Parathyroid adenoma (tissue), 2 donors: ENCODE measurements around the gene LAIR1.

Experiments
- H2AFZ ChIP-seq: fragments of 300-600 bp; sonication (generic); one replicate; pipeline ENCODE4 v1.7.0; 2017; ENCODE audit warnings: antibody characterized with exemption, mild to moderate bottlenecking
- H3K27ac ChIP-seq: fragments of 300-600 bp; sonication (generic); one replicate; pipeline ENCODE4 v1.7.0; 2017
- H3K27me3 ChIP-seq: fragments of 300-600 bp; sonication (generic); one replicate; pipeline ENCODE4 v1.7.0; 2017; ENCODE audit warnings: low read length; ENCODE audit not compliant: control insufficient read depth, insufficient read depth
- H3K36me3 ChIP-seq: fragments of 300-600 bp; sonication (generic); one replicate; pipeline ENCODE4 v1.7.0; 2017; ENCODE audit warnings: low read length; ENCODE audit not compliant: control insufficient read depth, insufficient read depth
- H3K4me1 ChIP-seq: fragments of 300-600 bp; sonication (generic); one replicate; pipeline ENCODE4 v1.7.0; 2017; ENCODE audit warnings: control low read depth
- H3K4me2 ChIP-seq: fragments of 300-600 bp; sonication (generic); one replicate; pipeline ENCODE4 v1.7.0; 2017; ENCODE audit warnings: low read length
- H3K4me3 ChIP-seq: fragments of 300-600 bp; sonication (generic); one replicate; pipeline ENCODE4 v1.7.0; 2017; ENCODE audit warnings: low read depth, low read length
- H3K79me2 ChIP-seq: fragments of 300-600 bp; sonication (generic); one replicate; pipeline ENCODE4 v1.7.0; 2017; ENCODE audit warnings: control low read depth
- H3K9ac ChIP-seq: fragments of 300-600 bp; sonication (generic); one replicate; pipeline ENCODE4 v1.7.0; 2017; ENCODE audit warnings: mild to moderate bottlenecking
- H3K9me3 ChIP-seq: fragments of 300-600 bp; sonication (generic); one replicate; pipeline ENCODE4 v1.7.0; 2017; ENCODE audit warnings: low read length; ENCODE audit not compliant: control insufficient read depth
- TF ChIP-seq, protein P1 (sequence below): fragments of 300-600 bp; sonication (generic); IDR thresholded peaks from one replicate; pipeline ENCODE4 v1.7.0; 2017; ENCODE audit warnings: antibody characterized with exemption, mild to moderate bottlenecking
- donor health status: primary hyperparathyroidism.

Gene LAIR1

DNA sequence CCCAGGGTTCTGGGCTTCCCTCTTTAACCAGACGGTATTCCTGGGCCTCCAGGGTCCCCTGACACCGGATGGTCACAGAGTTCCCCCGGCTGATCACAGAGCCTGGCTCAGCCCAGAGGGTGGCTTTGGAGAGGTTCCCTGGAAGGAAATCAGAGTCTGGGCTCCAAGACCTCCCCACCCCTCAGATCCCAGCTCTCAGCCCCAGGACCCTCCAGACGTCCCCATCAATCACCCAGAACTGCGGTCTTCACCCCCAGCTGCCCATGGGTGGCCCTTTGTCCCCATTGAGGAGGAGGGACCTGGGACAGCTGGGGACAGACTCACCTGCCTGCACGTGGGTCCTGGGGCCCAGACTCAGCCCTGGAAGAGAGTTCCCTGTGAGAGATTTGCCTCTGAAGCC, 52.7 kb downstream of the LAIR1 start:
- no peaks in the 10 kb centered on the region for H3K79me2 ChIP-seq
- H3K9me3 ChIP-seq, result no peaks in the 10 kb centered on the region
- peaks cover 2% of the 10 kb centered on the region for H3K27me3 ChIP-seq
- H3K4me3 ChIP-seq, result no peak overlapping the region
- H3K27ac ChIP-seq, result no peak overlapping the region
- no peaks in the 10 kb centered on the region for H3K4me1 ChIP-seq
- no peak overlapping the region for H2AFZ ChIP-seq
- H3K9ac ChIP-seq, result no peak overlapping the region
- no peaks in the 10 kb centered on the region for H3K36me3 ChIP-seq
- H3K4me2 ChIP-seq, result no peak overlapping the region
- TF ChIP-seq, protein P1, sequence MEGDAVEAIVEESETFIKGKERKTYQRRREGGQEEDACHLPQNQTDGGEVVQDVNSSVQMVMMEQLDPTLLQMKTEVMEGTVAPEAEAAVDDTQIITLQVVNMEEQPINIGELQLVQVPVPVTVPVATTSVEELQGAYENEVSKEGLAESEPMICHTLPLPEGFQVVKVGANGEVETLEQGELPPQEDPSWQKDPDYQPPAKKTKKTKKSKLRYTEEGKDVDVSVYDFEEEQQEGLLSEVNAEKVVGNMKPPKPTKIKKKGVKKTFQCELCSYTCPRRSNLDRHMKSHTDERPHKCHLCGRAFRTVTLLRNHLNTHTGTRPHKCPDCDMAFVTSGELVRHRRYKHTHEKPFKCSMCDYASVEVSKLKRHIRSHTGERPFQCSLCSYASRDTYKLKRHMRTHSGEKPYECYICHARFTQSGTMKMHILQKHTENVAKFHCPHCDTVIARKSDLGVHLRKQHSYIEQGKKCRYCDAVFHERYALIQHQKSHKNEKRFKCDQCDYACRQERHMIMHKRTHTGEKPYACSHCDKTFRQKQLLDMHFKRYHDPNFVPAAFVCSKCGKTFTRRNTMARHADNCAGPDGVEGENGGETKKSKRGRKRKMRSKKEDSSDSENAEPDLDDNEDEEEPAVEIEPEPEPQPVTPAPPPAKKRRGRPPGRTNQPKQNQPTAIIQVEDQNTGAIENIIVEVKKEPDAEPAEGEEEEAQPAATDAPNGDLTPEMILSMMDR, result no peak

DNA sequence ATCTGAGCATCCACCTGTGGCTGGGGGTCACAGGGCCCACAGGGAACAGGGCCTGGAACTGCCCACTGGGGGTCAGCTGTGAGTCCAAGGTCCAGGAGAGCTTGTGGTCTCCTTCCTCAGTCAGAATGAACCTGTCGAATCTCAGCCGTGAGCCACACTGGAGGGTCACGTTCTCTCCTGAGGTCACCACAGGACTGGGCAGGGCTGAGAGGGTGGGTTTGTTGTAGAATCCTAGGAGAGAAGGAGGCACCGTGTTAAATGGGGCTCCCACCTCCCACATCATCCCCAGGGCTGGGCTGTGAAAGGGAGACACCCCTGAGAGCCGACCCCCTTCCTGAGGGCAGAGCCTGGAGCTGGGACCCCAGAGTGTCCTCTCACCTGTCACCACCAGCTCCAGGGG, 53.2 kb downstream of the LAIR1 start:
- Histone ChIP-seq H3K4me1 (no peaks in the 10 kb centered on the region), H3K36me3 (no peaks in the 10 kb centered on the region), H3K4me2 (no peak overlapping the region), H3K9ac (no peak overlapping the region), H3K9me3 (no peaks in the 10 kb centered on the region), H3K4me3 (no peak overlapping the region), H3K27ac (no peak overlapping the region), H3K79me2 (no peaks in the 10 kb centered on the region), H3K27me3 (no peaks in the 10 kb centered on the region), H2AFZ (no peak overlapping the region)
- TF ChIP-seq, protein P1, result no peak

DNA sequence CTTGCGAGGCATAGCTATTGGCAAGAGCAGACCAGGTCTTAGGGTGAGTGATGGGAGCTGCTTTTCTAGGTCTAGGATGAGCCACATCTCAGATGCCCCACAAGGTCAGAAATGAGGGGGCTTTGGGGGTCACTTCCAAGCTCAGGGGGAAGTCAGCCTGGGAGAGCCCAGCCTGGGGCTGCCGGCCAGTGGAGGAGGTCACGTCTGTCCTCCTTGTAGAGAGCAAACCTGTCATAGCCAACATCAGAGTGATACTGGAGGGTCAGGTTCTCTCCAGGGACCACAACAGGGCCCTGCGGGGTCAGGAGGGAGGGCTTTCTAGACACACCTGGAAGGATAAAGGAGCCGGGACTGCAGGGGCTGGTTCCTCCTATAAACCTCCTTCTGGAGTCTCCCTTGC, 54.2 kb downstream of the LAIR1 start:
- Histone ChIP-seq H3K4me3 (no peak overlapping the region), H3K9me3 (no peaks in the 10 kb centered on the region), H3K27me3 (no peaks in the 10 kb centered on the region), H3K27ac (no peak overlapping the region), H3K36me3 (no peaks in the 10 kb centered on the region), H3K4me1 (no peaks in the 10 kb centered on the region), H3K79me2 (no peaks in the 10 kb centered on the region), H3K4me2 (no peak overlapping the region), H3K9ac (no peak overlapping the region), H2AFZ (no peak overlapping the region)
- TF ChIP-seq, protein P1, result no peak

DNA sequence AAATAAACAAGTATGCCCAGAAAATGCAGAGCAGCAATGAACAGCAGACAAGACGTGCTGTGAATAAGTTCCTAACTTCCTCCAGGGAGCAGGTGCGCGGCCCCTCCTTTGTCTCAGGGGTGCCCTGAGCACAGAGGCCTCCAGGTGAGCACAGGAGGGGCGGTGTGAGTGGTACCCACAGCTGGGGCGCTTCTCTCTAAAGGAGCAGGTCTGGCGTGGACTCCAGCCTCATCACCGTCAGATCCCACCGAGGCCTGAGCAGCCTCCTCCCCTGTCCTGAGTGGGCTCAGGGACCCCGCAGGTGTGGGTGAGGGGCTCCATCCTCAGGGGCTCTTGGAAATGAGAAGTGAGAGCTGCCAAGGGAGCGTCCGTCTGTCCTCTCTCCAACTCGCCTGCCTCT, 54.9 kb downstream of the LAIR1 start:
- no peaks in the 10 kb centered on the region for H3K79me2 ChIP-seq
- H3K27ac ChIP-seq, result no peak overlapping the region
- H3K4me3 ChIP-seq, result no peak overlapping the region
- no peak overlapping the region for H3K9ac ChIP-seq
- no peaks in the 10 kb centered on the region for H3K36me3 ChIP-seq
- H3K9me3 ChIP-seq, result no peaks in the 10 kb centered on the region
- H3K4me2 ChIP-seq, result no peak overlapping the region
- no peaks in the 10 kb centered on the region for H3K4me1 ChIP-seq
- H2AFZ ChIP-seq, result no peak overlapping the region
- H3K27me3 ChIP-seq, result no peaks in the 10 kb centered on the region
- TF ChIP-seq, protein P1, result no peak

DNA sequence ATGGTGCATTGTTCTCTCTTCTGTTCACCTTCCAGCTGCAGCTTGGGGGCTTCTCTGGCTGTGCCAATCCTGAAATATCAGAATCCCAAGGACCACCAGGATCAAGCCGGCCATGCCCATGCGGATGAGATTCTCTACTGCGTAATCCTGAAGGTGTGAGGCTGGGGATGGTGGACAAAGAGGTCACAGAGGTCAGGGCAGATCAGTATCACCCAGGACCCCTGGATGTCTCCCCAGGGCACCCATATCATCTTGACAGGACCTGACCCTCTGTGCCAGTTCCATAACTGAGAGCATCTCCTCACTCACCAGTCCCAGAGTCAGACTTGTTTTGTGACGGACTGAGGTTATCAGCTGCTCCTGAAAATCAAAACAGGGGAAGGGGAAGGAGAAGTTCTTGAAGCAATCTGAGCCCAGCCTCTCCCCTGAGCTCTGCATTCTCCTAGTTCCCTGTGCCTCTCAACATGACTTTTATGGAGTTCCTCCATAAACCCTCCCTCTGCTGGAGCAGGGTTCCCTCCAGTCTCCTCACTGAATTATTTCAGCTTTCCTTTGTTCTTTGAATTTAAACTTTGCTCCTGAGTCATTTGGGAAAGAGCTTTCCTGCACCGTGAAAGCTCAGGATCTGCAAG, 57.2 kb downstream of the LAIR1 start:
- TF ChIP-seq, protein P1, result no peak
- Histone ChIP-seq H3K27me3 (no peaks in the 10 kb centered on the region), H3K27ac (no peak overlapping the region), H3K4me1 (no peaks in the 10 kb centered on the region), H2AFZ (no peak overlapping the region), H3K9me3 (no peaks in the 10 kb centered on the region), H3K4me3 (no peak overlapping the region), H3K36me3 (no peaks in the 10 kb centered on the region), H3K79me2 (no peaks in the 10 kb centered on the region), H3K4me2 (no peak overlapping the region), H3K9ac (no peak overlapping the region)
